Neural progenitor cell (in vitro differentiated cells): Measurements from ENCODE around the gene OBP2A. TPM values are rescaled to one million over a fixed set of nuclear protein-coding genes. Genes with fewer than 3 reads are reported as not detected.

Experiments used
- DNase-seq: peaks from one replicate; pipeline ENCODE4 v3.0.0-alpha.2; 2016; ENCODE audit warnings: low spot score
- H2AFZ ChIP-seq: fragments of 200-600 bp; sonication (generic); replicated peaks from 2 replicates; pipeline ENCODE4 v1.6.1; 2016; ENCODE audit warnings: antibody characterized with exemption
- H3F3A ChIP-seq: fragments of 200-600 bp; sonication (generic); 2 replicates; pipeline ENCODE4 v1.6.1; 2016; ENCODE audit warnings: antibody characterized with exemption, low read depth
- H3K27ac ChIP-seq: fragments of 200-600 bp; sonication (generic); 2 replicates; pipeline ENCODE4 v1.5.1; 2016; ENCODE audit warnings: mild to moderate bottlenecking
- H3K27me3 ChIP-seq: fragments of 200-600 bp; sonication (generic); 2 replicates; pipeline ENCODE4 v1.6.1; 2016; ENCODE audit warnings: mild to moderate bottlenecking, moderate library complexity
- H3K36me3 ChIP-seq: fragments of 200-600 bp; sonication (generic); 2 replicates; pipeline ENCODE4 v1.5.1; 2016
- H3K4me1 ChIP-seq: fragments of 200-600 bp; sonication (generic); 2 replicates; pipeline ENCODE4 v1.6.1; 2016; ENCODE audit warnings: mixed run types
- H3K4me2 ChIP-seq: fragments of 200-600 bp; sonication (generic); 2 replicates; pipeline ENCODE4 v1.6.1; 2016
- H3K4me3 ChIP-seq: fragments of 200-600 bp; sonication (generic); 2 replicates; pipeline ENCODE4 v1.5.1; 2016
- H3K79me2 ChIP-seq: fragments of 200-600 bp; sonication (generic); 2 replicates; pipeline ENCODE4 v1.6.1; 2016; ENCODE audit warnings: low read depth
- H3K9ac ChIP-seq: fragments of 200-600 bp; sonication (generic); 2 replicates; pipeline ENCODE4 v1.6.1; 2016
- H3K9me3 ChIP-seq: fragments of 200-600 bp; sonication (generic); 2 replicates; pipeline ENCODE4 v1.5.1; 2016; ENCODE audit warnings: low read depth
- H4K20me1 ChIP-seq: fragments of 200-600 bp; sonication (generic); 2 replicates; pipeline ENCODE4 v1.6.1; 2016; ENCODE audit warnings: low read depth
- H3K27ac Mint-ChIP-seq: 3 replicates; pipeline ENCODE4 v1.8.0; 2021; ENCODE audit warnings: mixed read lengths
- H3K27me3 Mint-ChIP-seq: 2 replicates; pipeline ENCODE4 v1.8.0; 2022; ENCODE audit warnings: low read depth, mild to moderate bottlenecking, inconsistent platforms, moderate library complexity, mixed read lengths; ENCODE audit not compliant: insufficient read depth
- H3K36me3 Mint-ChIP-seq: 3 replicates; pipeline ENCODE4 v1.8.0; 2021; ENCODE audit warnings: mixed read lengths
- H3K4me1 Mint-ChIP-seq: 3 replicates; pipeline ENCODE4 v1.8.0; 2021; ENCODE audit warnings: mixed read lengths
- H3K4me3 Mint-ChIP-seq: 3 replicates; pipeline ENCODE4 v1.8.0; 2021; ENCODE audit warnings: mild to moderate bottlenecking, moderate library complexity, mixed read lengths
- H3K9me3 Mint-ChIP-seq: 3 replicates; pipeline ENCODE4 v1.8.0; 2020; ENCODE audit warnings: mixed read lengths
- EZH2 ChIP-seq: fragments of 200-600 bp; sonication (generic); IDR thresholded peaks from 2 replicates; pipeline ENCODE4 v1.6.1; 2017; ENCODE audit warnings: antibody characterized with exemption, mild to moderate bottlenecking, moderate library complexity
- EZH2phosphoT487 ChIP-seq: fragments of 200-600 bp; sonication (generic); IDR thresholded peaks from 2 replicates; pipeline ENCODE4 v1.6.1; 2017; ENCODE audit warnings: antibody characterized with exemption
- total RNA-seq: library from RNA; depleted of rRNA; stranded (reverse); fragments of >200 nt; gene quantifications from 2 replicates; pipeline ENCODE4 v1.2.3, GENCODE V29; 2015; ENCODE audit warnings: low replicate concordance
- TF ChIP-seq, protein P1 (sequence below): fragments of 200-600 bp; sonication (generic); IDR thresholded peaks from 2 replicates; pipeline ENCODE4 v1.5.1; 2017; ENCODE audit warnings: antibody characterized with exemption, mild to moderate bottlenecking

Gene OBP2A
- total RNA-seq, 1 donor from 2014 or later, result not detected

GRCh38 chr9:135562235-135562745, 16.4 kb downstream of the OBP2A start:
- Histone ChIP-seq H3K79me2 (no peaks in the 10 kb centered on the region), H4K20me1 (no peaks in the 10 kb centered on the region), H2AFZ (no peak overlapping the region), H3K4me3 (no peak overlapping the region), H3K4me1 (no peaks in the 10 kb centered on the region), H3K9ac (no peak overlapping the region), H3K27me3 (no peaks in the 10 kb centered on the region), H3K27ac (no peak overlapping the region), H3K4me2 (no peak overlapping the region), H3K36me3 (no peaks in the 10 kb centered on the region), H3F3A (no peaks in the 10 kb centered on the region), H3K9me3 (no peaks in the 10 kb centered on the region)
- DNase-seq, result no peak
- Mint-ChIP-seq H3K36me3 (no peaks in the 10 kb centered on the region), H3K9me3 (no peaks in the 10 kb centered on the region), H3K27me3 (peaks cover 10% of the 10 kb centered on the region), H3K4me1 (no peaks in the 10 kb centered on the region), H3K4me3 (no peak overlapping the region), H3K27ac (no peak overlapping the region)
- TF ChIP-seq, protein P1, sequence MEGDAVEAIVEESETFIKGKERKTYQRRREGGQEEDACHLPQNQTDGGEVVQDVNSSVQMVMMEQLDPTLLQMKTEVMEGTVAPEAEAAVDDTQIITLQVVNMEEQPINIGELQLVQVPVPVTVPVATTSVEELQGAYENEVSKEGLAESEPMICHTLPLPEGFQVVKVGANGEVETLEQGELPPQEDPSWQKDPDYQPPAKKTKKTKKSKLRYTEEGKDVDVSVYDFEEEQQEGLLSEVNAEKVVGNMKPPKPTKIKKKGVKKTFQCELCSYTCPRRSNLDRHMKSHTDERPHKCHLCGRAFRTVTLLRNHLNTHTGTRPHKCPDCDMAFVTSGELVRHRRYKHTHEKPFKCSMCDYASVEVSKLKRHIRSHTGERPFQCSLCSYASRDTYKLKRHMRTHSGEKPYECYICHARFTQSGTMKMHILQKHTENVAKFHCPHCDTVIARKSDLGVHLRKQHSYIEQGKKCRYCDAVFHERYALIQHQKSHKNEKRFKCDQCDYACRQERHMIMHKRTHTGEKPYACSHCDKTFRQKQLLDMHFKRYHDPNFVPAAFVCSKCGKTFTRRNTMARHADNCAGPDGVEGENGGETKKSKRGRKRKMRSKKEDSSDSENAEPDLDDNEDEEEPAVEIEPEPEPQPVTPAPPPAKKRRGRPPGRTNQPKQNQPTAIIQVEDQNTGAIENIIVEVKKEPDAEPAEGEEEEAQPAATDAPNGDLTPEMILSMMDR, result no peak
- TF ChIP-seq EZH2 (no peak), EZH2phosphoT487 (no peak)

- Mint-ChIP-seq H3K4me1 (no peaks in the 10 kb centered on the region), H3K36me3 (no peaks in the 10 kb centered on the region), H3K27ac (no peak overlapping the region), H3K4me3 (no peak overlapping the region), H3K9me3 (no peaks in the 10 kb centered on the region), H3K27me3 (peaks cover 10% of the 10 kb centered on the region)
- Histone ChIP-seq H3K9ac (no peak overlapping the region), H3K36me3 (no peaks in the 10 kb centered on the region), H3K9me3 (no peaks in the 10 kb centered on the region), H3K27me3 (no peaks in the 10 kb centered on the region), H4K20me1 (no peaks in the 10 kb centered on the region), H3K79me2 (no peaks in the 10 kb centered on the region), H3K27ac (no peak overlapping the region), H3K4me1 (no peaks in the 10 kb centered on the region), H3F3A (no peaks in the 10 kb centered on the region), H3K4me2 (no peak overlapping the region), H2AFZ (no peak overlapping the region), H3K4me3 (no peak overlapping the region)
- TF ChIP-seq, protein P1, result no peak
- TF ChIP-seq EZH2phosphoT487 (no peak), EZH2 (no peak)
- no peak for DNase-seq
These were observed 17.1 kb downstream of the OBP2A start for GRCh38 chr9:135563039-135563476.

DNA sequence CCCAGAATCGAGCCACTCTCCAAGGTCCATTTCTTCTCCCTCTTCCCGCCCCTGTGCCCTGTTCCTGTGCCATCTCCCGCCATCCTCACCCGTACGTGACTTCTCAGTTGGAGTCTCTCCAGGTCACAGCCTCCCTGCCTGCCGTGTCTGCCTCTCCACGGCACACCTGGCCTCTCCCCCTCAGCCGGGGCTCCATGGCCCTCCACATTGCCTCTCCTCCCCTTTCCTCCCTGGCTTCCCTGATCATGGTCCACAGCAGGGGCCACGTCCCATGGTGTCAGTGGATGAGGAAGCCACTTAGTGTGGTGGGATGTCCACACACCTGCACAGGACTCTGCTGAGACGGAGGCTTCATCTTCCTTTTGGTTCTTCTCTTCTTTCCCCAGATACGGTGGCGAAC, 17.9 kb downstream of the OBP2A start:
- DNase-seq, result no peak
- Histone ChIP-seq H3K9ac (no peak overlapping the region), H3K4me2 (no peak overlapping the region), H3K27me3 (no peaks in the 10 kb centered on the region), H4K20me1 (no peaks in the 10 kb centered on the region), H3F3A (no peaks in the 10 kb centered on the region), H2AFZ (no peak overlapping the region), H3K4me3 (no peak overlapping the region), H3K27ac (no peak overlapping the region), H3K4me1 (no peaks in the 10 kb centered on the region), H3K36me3 (no peaks in the 10 kb centered on the region), H3K9me3 (no peaks in the 10 kb centered on the region), H3K79me2 (no peaks in the 10 kb centered on the region)
- no peaks in the 10 kb centered on the region for H3K36me3 Mint-ChIP-seq
- H3K27me3 Mint-ChIP-seq, result peaks cover 5% of the 10 kb centered on the region
- peaks cover 2% of the 10 kb centered on the region for H3K9me3 Mint-ChIP-seq
- H3K4me1 Mint-ChIP-seq, result no peaks in the 10 kb centered on the region
- no peak overlapping the region for H3K4me3 Mint-ChIP-seq
- TF ChIP-seq EZH2phosphoT487 (no peak), EZH2 (no peak)
- TF ChIP-seq, protein P1, result no peak
- no peak overlapping the region for H3K27ac Mint-ChIP-seq
